HEK293 (cell line): Measurements from ENCODE around the gene CBX1.

Experiments
- KLF17 ChIP-seq: fragments of 450-650 bp; formaldehyde crosslinking; IDR thresholded peaks from 2 replicates; pipeline ENCODE4 v1.5.1; 2016; ENCODE audit warnings: missing biosample characterization, missing genetic modification characterization
- KLF9 ChIP-seq: fragments of 450-650 bp; formaldehyde crosslinking; IDR thresholded peaks from 2 replicates; pipeline ENCODE4 v1.5.1; 2016; ENCODE audit warnings: missing biosample characterization, missing genetic modification characterization, low read depth
- MZF1 ChIP-seq: fragments of 450-650 bp; formaldehyde crosslinking; IDR thresholded peaks from 2 replicates; pipeline ENCODE4 v1.5.1; 2017; ENCODE audit warnings: missing biosample characterization, missing genetic modification characterization, borderline replicate concordance
- PRDM10 ChIP-seq: fragments of 450-650 bp; formaldehyde crosslinking; IDR thresholded peaks from 2 replicates; pipeline ENCODE4 v1.5.1; 2016; ENCODE audit warnings: missing biosample characterization, missing genetic modification characterization
- SCRT1 ChIP-seq: fragments of 450-650 bp; formaldehyde crosslinking; IDR thresholded peaks from 2 replicates; pipeline ENCODE4 v1.5.1; 2016; ENCODE audit warnings: missing biosample characterization, missing genetic modification characterization, borderline replicate concordance
- TSHZ1 ChIP-seq: fragments of 450-650 bp; formaldehyde crosslinking; IDR thresholded peaks from 2 replicates; pipeline ENCODE4 v1.5.1; 2016; ENCODE audit warnings: missing biosample characterization, missing genetic modification characterization, borderline replicate concordance
- ZBTB17 ChIP-seq: fragments of 450-650 bp; formaldehyde crosslinking; IDR thresholded peaks from 2 replicates; pipeline ENCODE4 v1.5.1; 2016; ENCODE audit warnings: missing biosample characterization, missing genetic modification characterization
- ZNF132 ChIP-seq: fragments of 450-650 bp; formaldehyde crosslinking; IDR thresholded peaks from 2 replicates; pipeline ENCODE4 v1.5.1; 2017; ENCODE audit warnings: missing biosample characterization, missing genetic modification characterization, borderline replicate concordance
- ZNF138 ChIP-seq: fragments of 450-650 bp; formaldehyde crosslinking; IDR thresholded peaks from 2 replicates; pipeline ENCODE4 v1.5.1; 2016; ENCODE audit warnings: missing biosample characterization, missing genetic modification characterization, borderline replicate concordance
- ZNF148 ChIP-seq: fragments of 450-650 bp; formaldehyde crosslinking; IDR thresholded peaks from 2 replicates; pipeline ENCODE4 v1.5.0; 2017; ENCODE audit warnings: missing biosample characterization, missing genetic modification characterization, borderline replicate concordance
- ZNF239 ChIP-seq: fragments of 450-650 bp; formaldehyde crosslinking; IDR thresholded peaks from 2 replicates; pipeline ENCODE4 v1.5.1; 2016; ENCODE audit warnings: missing biosample characterization, missing genetic modification characterization
- ZNF26 ChIP-seq: fragments of 450-650 bp; formaldehyde crosslinking; IDR thresholded peaks from 2 replicates; pipeline ENCODE4 v1.5.1; 2016; ENCODE audit warnings: missing biosample characterization, missing genetic modification characterization
- ZNF280C ChIP-seq: fragments of 450-650 bp; formaldehyde crosslinking; IDR thresholded peaks from 2 replicates; pipeline ENCODE4 v1.5.1; 2016; ENCODE audit warnings: missing biosample characterization, missing genetic modification characterization
- ZNF366 ChIP-seq: fragments of 450-650 bp; formaldehyde crosslinking; conservative IDR thresholded peaks from 2 replicates; pipeline ENCODE4 v1.5.1; 2016; ENCODE audit warnings: missing biosample characterization, missing genetic modification characterization
- ZNF37A ChIP-seq: fragments of 450-650 bp; IDR thresholded peaks from 2 replicates; pipeline ENCODE4 v1.5.1; 2018; ENCODE audit warnings: missing biosample characterization, missing genetic modification characterization
- ZNF48 ChIP-seq: fragments of 450-650 bp; formaldehyde crosslinking; IDR thresholded peaks from 2 replicates; pipeline ENCODE4 v1.5.1; 2016; ENCODE audit warnings: missing biosample characterization, missing genetic modification characterization
- ZNF488 ChIP-seq: fragments of 450-650 bp; formaldehyde crosslinking; IDR thresholded peaks from 2 replicates; pipeline ENCODE4 v1.5.1; 2016; ENCODE audit warnings: missing biosample characterization, missing genetic modification characterization
- ZNF549 ChIP-seq: fragments of 450-650 bp; IDR thresholded peaks from 2 replicates; pipeline ENCODE4 v1.5.1; 2018; ENCODE audit warnings: missing biosample characterization, missing genetic modification characterization, mild to moderate bottlenecking, inconsistent platforms, moderate library complexity
- ZNF600 ChIP-seq: fragments of 450-650 bp; formaldehyde crosslinking; IDR thresholded peaks from 2 replicates; pipeline ENCODE4 v1.5.1; 2016; ENCODE audit warnings: missing biosample characterization, missing genetic modification characterization
- ZNF610 ChIP-seq: fragments of 450-650 bp; formaldehyde crosslinking; IDR thresholded peaks from 2 replicates; pipeline ENCODE4 v1.5.1; 2016; ENCODE audit warnings: missing biosample characterization, missing genetic modification characterization, borderline replicate concordance
- ZNF677 ChIP-seq: fragments of 450-650 bp; IDR thresholded peaks from 2 replicates; pipeline ENCODE4 v1.5.0; 2018; ENCODE audit warnings: missing biosample characterization, mild to moderate bottlenecking, missing genetic modification characterization, moderate library complexity
- ZNF830 ChIP-seq: fragments of 450-650 bp; IDR thresholded peaks from 2 replicates; pipeline ENCODE4 v1.5.0; 2018; ENCODE audit warnings: missing biosample characterization, missing genetic modification characterization, low read depth, mild to moderate bottlenecking, moderate library complexity

CBX1 gene

GRCh38 chr17:48024149-48025039 lies 76.9 kb downstream of the CBX1 start (continued):
- TF ChIP-seq PRDM10 (tag by site-specific recombination) = no peak
- TF ChIP-seq ZNF48 (tag by site-specific recombination) = no peak
- TF ChIP-seq ZNF26 = no peak
- TF ChIP-seq ZNF148 = no peak
- no peak for TF ChIP-seq ZNF37A (tag by site-specific recombination)
- no peak for TF ChIP-seq ZNF239
- no peak for TF ChIP-seq ZNF830 (tag by site-specific recombination)
- TF ChIP-seq ZNF600 (tag by site-specific recombination) = no peak; the same call in 1 of the 2 replicates
- TF ChIP-seq TSHZ1 = no peak
- TF ChIP-seq KLF9 (tag by site-specific recombination) = peak; percentile 25; the same call in 1 of the 2 replicates
- no peak for TF ChIP-seq SCRT1 (tag by site-specific recombination)
- TF ChIP-seq KLF17 (tag by site-specific recombination) = peak; percentile 81
- TF ChIP-seq ZBTB17 (tag by site-specific recombination) = 0 out of 2 replicates have a peak, but pooled peaks have one; percentile 3
- TF ChIP-seq ZNF610 = 0 out of 2 replicates have a peak, but pooled peaks have one; percentile 12
- TF ChIP-seq ZNF280C (tag by site-specific recombination) = no peak
- no peak for TF ChIP-seq ZNF488 (tag by site-specific recombination)
- TF ChIP-seq MZF1 = 0 out of 2 replicates have a peak, but pooled peaks have one; percentile 35
- no peak for TF ChIP-seq ZNF549
- TF ChIP-seq ZNF677 (tag by site-specific recombination) = 0 out of 2 replicates have a peak, but pooled peaks have one; percentile 3
- no peak for TF ChIP-seq ZNF138 (tag by site-specific recombination)
- TF ChIP-seq ZNF366 = no peak
- TF ChIP-seq ZNF132 (tag by site-specific recombination) = no peak
